ENCODE data around the gene ZSCAN31.
"Not testable (repeated sequence)": the region's sequence is repeated elsewhere in the genome, so short reads cannot be mapped to it uniquely, and the experiment has no call there.

Gene ZSCAN31

GRCh38 chr6:28335564-28336283, at the start of gene ZSCAN31:
Gene ZSCAN31 (minus strand): TSS chr6:28336148. CDS start chr6:28329683, 6,465 bp downstream.
- ATAC-seq, result peak; percentile 91
- DNase-seq, result peak; percentile 78

GRCh38 chr6:28384143-28384533, 48.2 kb upstream of the ZSCAN31 start:
- no peak for DNase-seq
- no peak for ATAC-seq

GRCh38 chr6:28383235-28384142, 47.5 kb upstream of the ZSCAN31 start:
- peak; percentile 48 for DNase-seq
- peak; percentile 66 for ATAC-seq

DNA sequence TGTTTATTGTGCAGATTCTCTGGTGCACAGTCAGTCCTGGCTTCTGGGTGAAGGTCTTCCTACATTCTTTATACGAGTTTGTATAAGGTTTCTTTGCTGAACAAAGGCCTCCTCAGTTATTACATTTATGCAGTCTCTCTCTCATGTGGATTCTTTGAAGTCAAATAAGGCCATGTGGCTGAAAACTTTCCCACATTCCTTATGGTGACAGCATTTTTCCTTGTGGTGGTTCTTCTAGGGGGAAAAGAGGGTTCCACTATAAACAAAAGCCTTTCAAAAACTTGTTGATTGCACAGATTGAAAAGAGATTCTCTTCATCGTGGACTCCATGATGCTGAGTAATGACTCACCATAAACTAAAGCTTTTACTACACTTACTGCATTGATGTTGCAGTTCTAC, 44.4 kb upstream of the ZSCAN31 start:
- no peak for ATAC-seq
- no peak for DNase-seq

GRCh38 chr6:28378644-28379043, 42.7 kb upstream of the ZSCAN31 start:
- DNase-seq (no peak), ATAC-seq (no peak)

- no peak for ATAC-seq
Measured at GRCh38 chr6:28377879-28378278, 41.9 kb upstream of the ZSCAN31 start.

GRCh38 chr6:28373925-28374324, 38.0 kb upstream of the ZSCAN31 start:
- DNase-seq (no peak), ATAC-seq (no peak)

More at GRCh38 chr6:28377879-28378278, 41.9 kb upstream of the ZSCAN31 start:
- DNase-seq, result no peak

- ATAC-seq (no peak), DNase-seq (no peak)
Measured at GRCh38 chr6:28371706-28372451, 35.9 kb upstream of the ZSCAN31 start.

- DNase-seq (no peak), ATAC-seq (no peak)
Measured at GRCh38 chr6:28371280-28371679, 35.3 kb upstream of the ZSCAN31 start.

DNA sequence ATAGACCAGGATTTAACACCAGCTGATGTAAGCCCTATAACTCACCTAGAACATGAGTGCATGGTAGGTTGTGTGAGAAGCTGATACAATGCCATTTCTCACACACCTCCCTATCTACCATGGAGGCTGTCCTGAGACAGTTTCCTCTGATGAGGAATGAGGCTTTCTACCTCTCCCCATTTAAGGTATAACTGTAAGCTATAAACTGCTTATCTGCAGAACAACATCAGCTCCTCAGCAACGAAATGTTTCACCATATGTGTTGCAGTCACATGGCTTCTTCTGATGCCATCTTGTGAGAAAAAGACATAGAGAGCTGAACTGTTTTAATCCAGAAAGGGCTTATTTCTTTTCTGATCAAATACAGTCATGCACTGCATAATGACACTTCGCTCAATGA, 34.5 kb upstream of the ZSCAN31 start:
- DNase-seq, result no peak
- ATAC-seq, result no peak

- DNase-seq, result no peak
- no peak for ATAC-seq
Measured at GRCh38 chr6:28369463-28369862, 33.5 kb upstream of the ZSCAN31 start.

GRCh38 chr6:28368522-28368921, 32.6 kb upstream of the ZSCAN31 start:
- ATAC-seq (no peak), DNase-seq (no peak)

DNA sequence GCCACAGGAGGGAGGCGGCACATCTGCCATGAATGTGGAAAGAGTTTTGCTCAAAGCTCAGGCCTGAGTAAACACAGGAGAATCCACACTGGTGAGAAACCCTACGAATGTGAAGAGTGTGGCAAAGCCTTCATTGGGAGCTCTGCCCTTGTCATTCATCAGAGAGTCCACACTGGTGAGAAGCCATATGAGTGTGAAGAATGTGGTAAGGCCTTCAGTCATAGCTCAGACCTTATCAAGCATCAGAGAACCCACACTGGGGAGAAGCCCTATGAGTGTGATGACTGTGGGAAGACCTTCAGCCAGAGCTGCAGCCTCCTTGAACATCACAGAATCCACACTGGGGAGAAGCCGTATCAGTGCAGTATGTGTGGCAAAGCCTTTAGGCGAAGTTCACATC, 29.6 kb upstream of the ZSCAN31 start:
- not testable (repeated sequence) for ATAC-seq, DNase-seq

GRCh38 chr6:28360961-28361360, 25.0 kb upstream of the ZSCAN31 start:
- no peak for ATAC-seq
- no peak for DNase-seq

- not testable (repeated sequence) for ATAC-seq
Measured at GRCh38 chr6:28359562-28359961, 23.6 kb upstream of the ZSCAN31 start.

DNA sequence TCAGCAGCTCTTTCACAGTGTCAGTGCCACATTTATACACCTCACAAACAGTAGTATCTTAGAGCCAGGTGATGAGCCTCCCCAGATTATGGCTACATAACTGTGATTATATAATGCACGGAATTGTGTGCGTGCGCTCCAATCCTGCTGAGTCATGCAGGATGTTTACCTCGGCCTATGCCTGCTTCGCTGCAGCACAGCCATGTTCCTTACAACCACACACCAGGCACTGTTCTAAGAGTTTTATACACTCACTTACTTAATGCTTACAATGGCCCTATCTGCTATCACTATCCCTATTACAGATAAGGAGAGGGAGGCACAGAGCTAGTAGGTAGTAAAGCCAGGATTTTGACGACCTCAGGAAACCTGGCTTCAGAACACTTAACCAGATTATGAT, 21.1 kb upstream of the ZSCAN31 start:
- no peak for DNase-seq
- ATAC-seq, result no peak

More at GRCh38 chr6:28359562-28359961, 23.6 kb upstream of the ZSCAN31 start:
- not testable (repeated sequence) for DNase-seq

GRCh38 chr6:28356666-28357020, 20.7 kb upstream of the ZSCAN31 start:
- ATAC-seq, result no peak
- DNase-seq, result no peak

GRCh38 chr6:28355743-28356665, 20.1 kb upstream of the ZSCAN31 start:
- ATAC-seq, result peak; percentile 72
- DNase-seq, result peak; percentile 59

DNA sequence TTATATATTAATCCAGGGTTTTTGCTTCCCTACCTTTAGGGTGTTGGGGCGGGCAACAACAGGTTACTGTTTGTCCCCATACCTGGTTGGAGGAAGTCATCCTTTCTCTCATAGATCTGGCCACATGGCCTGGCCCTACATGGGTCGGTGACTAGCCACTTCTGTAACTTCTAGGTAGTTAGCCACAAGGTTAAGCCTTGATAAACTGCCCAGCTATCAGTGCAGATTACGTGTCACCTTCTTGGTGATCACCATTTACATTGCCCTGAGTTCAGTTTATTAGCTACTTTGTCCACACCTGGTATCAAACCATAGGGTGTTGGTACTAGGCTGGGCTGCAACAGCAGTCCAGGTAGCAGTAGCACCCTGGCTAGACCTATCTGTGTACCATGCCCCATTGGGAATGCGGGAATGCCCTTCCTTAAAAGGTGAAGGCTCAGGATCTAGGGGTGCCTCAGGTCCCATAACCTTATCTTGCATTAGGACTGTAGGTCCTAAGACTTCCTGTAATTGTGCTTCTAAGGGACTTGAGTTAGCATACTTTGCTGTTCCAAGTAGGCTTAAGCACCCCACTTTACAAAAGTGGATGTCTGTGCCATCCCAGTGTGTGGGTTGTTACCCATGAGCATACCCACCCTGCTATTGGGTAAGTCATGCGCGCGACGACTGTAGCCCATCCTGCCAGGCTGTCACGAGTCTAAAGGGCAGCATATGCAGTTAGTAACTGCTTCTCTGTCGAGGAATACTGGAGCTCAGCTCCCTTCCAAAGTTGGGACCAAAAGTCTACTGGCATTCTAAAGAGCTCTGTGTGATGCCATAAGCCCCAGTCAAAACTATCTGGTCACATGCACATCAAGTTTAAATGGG, 19.0 kb upstream of the ZSCAN31 start:
- ATAC-seq (no peak), DNase-seq (no peak)

- ATAC-seq (no peak), DNase-seq (no peak)
Measured at GRCh38 chr6:28353981-28354676, 18.2 kb upstream of the ZSCAN31 start.

Data from stimulated activated naive CD8-positive, alpha-beta T cell treated with anti-CD3 and anti-CD28 coated beads, Interleukin-15, Interleukin-2, amounts not matched to agents 100 U/mL and 50 U/mL, for 24 hours (primary cell).